T-helper 17 cell (primary cell): ENCODE measurements around the gene RAP1B. TPM values are rescaled to one million over a fixed set of nuclear protein-coding genes. Genes with fewer than 3 reads are reported as not detected.

Experiments
- ATAC-seq: fragments of 150-1000 bp; cut with Tn5 transposase; 2 replicates; pipeline ENCODE4 v1.10.0; 2021; ENCODE audit warnings: mild to moderate bottlenecking, moderate library complexity
- DNase-seq, 3 donors: peaks; one replicate each; pipeline versions ENCODE4 v3.0.0 to v3.0.0-alpha.2; 2020 to 2021
- H3K9me3 ChIP-seq: one replicate; pipeline ENCODE4 v1.7.0; 2013; ENCODE audit warnings: low read length, mild to moderate bottlenecking; ENCODE audit not compliant: control insufficient read depth, poor library complexity, severe bottlenecking
- H3K27ac Mint-ChIP-seq: one replicate; pipeline ENCODE4 v1.8.0; 2022; ENCODE audit warnings: mild to moderate bottlenecking, moderate library complexity, mixed read lengths
- H3K27me3 Mint-ChIP-seq: one replicate; pipeline ENCODE4 v1.8.0; 2022; ENCODE audit warnings: mixed read lengths
- H3K36me3 Mint-ChIP-seq: one replicate; pipeline ENCODE4 v1.8.0; 2022; ENCODE audit warnings: low read depth, mixed read lengths
- H3K4me1 Mint-ChIP-seq: one replicate; pipeline ENCODE4 v1.8.0; 2022; ENCODE audit warnings: mild to moderate bottlenecking, mixed read lengths
- H3K4me3 Mint-ChIP-seq: one replicate; pipeline ENCODE4 v1.8.0; 2022; ENCODE audit warnings: mild to moderate bottlenecking, moderate library complexity, mixed read lengths
- total RNA-seq, 4 donors: library from RNA in 2 of 4; stranded (reverse) in 2 of 4; gene quantifications; one replicate each; pipeline ENCODE4 v1.2.3 and lab custom pipeline; 2022 to 2026

RAP1B gene
- total RNA-seq (100 to 1,000 TPM; 251 to 319 TPM), total RNA-seq (lab: John Stamatoyannopoulos, UW) (111 to 120 reads per million in 2 donors)

DNA sequence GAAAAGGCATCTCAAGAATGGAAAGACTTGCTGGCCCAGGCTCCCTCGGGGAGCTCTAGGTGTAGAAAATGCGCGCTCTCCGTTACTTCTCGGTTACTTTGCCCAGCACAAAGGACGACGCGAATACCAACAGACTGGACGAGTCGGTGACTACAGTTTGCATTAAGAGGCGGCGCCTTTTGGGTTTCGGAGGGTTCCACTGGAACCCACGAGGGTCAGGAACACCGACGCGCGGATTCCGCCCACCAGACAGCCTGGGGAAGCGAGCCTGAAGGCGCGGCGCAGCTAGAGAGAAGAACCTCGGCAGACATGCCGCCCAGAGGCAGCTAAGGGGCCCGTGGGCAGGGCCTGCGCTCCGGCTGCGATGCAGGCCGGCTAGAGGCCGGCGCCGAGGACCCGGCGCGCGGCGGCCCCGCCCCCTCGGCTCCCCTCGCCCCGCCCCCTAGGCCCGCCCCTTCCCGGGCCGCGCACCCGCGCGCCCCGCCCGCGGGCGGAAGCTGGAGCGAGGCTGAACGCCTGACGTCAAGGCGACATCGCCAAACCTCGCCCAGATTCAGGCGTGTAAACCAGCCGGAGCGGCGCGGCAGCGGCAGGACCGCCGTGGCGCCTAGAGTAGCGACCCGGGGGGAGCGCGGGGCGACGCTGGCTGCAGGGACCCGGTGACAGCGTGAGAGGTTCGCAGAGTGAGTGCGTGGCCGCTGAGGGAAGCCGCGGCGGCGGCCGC lies at the start of gene RAP1B:
Gene RAP1B (plus strand): TSS at position 530 of the 724 bp plus-strand sequence. CDS start 37,826 bp downstream, outside the sequence.
- Mint-ChIP-seq H3K36me3 (no peaks in the 10 kb centered on the region), H3K27me3 (no peaks in the 10 kb centered on the region), H3K27ac (peak within 1 kb of the TSS; percentile 97), H3K4me1 (peaks cover 30% of the 10 kb centered on the region), H3K4me3 (peak within 1 kb of the TSS; percentile 97)
- H3K9me3 ChIP-seq = no peaks in the 10 kb centered on the region
- DNase-seq (peak; percentile 86 to 90 (median 86)), ATAC-seq (peak; percentile 87)

DNA sequence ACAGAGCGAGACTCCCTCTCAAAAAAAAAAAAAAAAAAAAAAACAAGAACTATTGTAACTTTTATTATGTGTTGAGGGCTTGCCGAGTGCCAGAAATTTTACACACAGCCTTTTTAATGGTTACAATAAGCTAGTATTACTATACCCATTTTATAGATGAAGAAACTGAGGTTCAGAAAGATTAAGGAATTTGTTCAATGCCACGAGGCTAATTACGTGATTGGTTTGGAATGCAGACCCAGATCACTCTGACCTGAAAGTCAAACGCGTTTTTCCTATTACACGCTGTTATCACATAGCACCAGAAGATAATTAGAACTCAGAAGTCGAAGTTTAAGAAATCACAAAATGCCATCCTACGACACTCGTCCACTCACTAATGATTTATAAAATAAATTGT lies 48.9 kb upstream of the RAP1B start:
- DNase-seq = no peak
- Mint-ChIP-seq H3K27me3 (no peaks in the 10 kb centered on the region), H3K4me3 (no peak overlapping the region), H3K36me3 (no peaks in the 10 kb centered on the region), H3K4me1 (peaks cover 15% of the 10 kb centered on the region), H3K27ac (no peak overlapping the region)
- H3K9me3 ChIP-seq = no peaks in the 10 kb centered on the region
- ATAC-seq = no peak

GRCh38 chr12:68564166-68564565 lies 46.5 kb upstream of the RAP1B start:
- ATAC-seq (no peak), DNase-seq (no peak)
- H3K27me3 Mint-ChIP-seq = no peaks in the 10 kb centered on the region
- peaks cover 19% of the 10 kb centered on the region for H3K4me1 Mint-ChIP-seq
- no peak overlapping the region for H3K4me3 Mint-ChIP-seq
- H3K27ac Mint-ChIP-seq = peak overlapping the region; percentile 5
- H3K36me3 Mint-ChIP-seq = no peaks in the 10 kb centered on the region
- no peaks in the 10 kb centered on the region for H3K9me3 ChIP-seq

DNA sequence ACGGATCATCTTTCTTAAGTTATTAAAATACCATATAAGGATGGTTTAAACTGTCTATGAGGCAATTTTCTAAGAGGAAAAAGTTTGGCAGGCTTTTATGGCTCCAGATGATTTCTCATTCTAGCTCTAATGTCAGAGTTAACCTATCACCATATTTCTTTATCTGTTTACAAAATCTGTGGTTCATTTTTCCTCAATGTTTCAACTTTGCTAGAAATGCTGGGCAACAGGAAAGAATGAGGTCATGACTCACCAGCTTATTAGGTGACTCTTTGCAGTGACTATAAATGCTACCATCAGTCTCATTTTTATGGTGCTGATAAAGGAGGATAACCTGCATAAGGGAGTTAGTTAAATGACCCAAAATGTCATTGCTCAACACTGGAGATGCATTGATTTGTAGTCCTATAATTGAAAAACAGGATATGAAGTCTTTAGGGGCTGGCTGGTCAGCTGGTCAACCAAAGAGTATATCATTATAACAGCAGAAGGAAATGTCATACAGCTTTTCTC lies 45.3 kb upstream of the RAP1B start:
- DNase-seq (no peak), ATAC-seq (peak; percentile 57)
- H3K4me3 Mint-ChIP-seq = no peak overlapping the region
- no peaks in the 10 kb centered on the region for H3K36me3 Mint-ChIP-seq
- no peaks in the 10 kb centered on the region for H3K9me3 ChIP-seq
- H3K27me3 Mint-ChIP-seq = no peaks in the 10 kb centered on the region
- H3K4me1 Mint-ChIP-seq = peaks cover 15% of the 10 kb centered on the region
- H3K27ac Mint-ChIP-seq = no peak overlapping the region

DNA sequence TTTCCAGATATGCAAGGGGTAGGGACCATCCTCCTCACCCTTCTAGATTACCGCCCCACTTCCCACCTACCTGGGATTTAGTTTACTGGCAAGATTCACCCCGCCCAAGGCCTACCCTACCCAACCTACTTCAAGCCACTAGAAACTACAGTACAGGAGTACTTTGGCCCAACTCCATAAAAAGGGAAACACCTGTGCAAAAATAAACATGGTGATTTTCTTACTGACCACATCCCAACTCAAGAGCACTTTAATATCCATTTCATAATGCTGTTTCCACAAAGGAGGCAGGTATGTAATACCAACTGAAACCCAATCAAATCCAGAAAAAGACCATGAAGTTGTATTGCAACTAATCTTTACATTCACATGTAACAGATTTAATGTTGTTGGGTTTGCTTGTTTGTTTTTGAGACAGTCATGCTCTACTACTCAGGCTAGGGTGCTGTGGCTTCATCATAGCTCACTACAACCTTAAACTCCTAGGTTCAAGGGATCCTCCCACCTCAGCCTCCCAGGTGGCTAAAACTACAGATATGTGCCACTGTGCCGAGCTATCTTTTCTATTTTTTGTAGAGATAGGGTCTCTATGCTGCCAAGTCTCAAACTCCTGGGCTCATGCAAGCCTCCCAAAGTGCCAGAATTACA lies 41.7 kb upstream of the RAP1B start:
- H3K36me3 Mint-ChIP-seq = no peaks in the 10 kb centered on the region
- H3K27me3 Mint-ChIP-seq = no peaks in the 10 kb centered on the region
- no peak for ATAC-seq
- H3K27ac Mint-ChIP-seq = no peak overlapping the region
- no peak for DNase-seq
- peaks cover 15% of the 10 kb centered on the region for H3K4me1 Mint-ChIP-seq
- H3K9me3 ChIP-seq = no peaks in the 10 kb centered on the region
- H3K4me3 Mint-ChIP-seq = no peak overlapping the region

- peaks cover 6% of the 10 kb centered on the region for H3K4me1 Mint-ChIP-seq
- no peak overlapping the region for H3K4me3 Mint-ChIP-seq
- H3K36me3 Mint-ChIP-seq = no peaks in the 10 kb centered on the region
- no peak for ATAC-seq
- no peak for DNase-seq
- H3K27me3 Mint-ChIP-seq = no peaks in the 10 kb centered on the region
- H3K9me3 ChIP-seq = no peaks in the 10 kb centered on the region
- no peak overlapping the region for H3K27ac Mint-ChIP-seq
Observed at GRCh38 chr12:68572661-68573060, 38.0 kb upstream of the RAP1B start.

DNA sequence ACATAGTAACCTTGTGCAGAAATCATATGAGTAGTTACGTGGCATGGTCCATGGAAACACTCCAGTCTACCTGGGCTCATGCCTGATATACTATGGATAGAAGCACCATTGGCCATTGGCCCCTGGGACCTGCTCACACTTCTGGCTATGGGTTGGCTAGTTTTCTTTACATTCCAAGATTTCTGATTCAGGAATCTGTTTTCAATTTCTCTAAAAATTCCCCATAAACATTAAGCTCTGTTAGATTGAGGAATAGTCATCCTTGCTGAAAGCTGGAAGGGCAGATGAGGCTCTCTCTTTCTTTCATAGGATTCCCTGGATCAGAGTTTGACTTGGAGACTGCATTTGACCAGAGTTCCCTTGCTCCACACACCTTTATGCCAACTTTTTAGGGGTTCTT lies 37.3 kb upstream of the RAP1B start:
- Mint-ChIP-seq H3K4me3 (no peak overlapping the region), H3K27me3 (no peaks in the 10 kb centered on the region), H3K27ac (no peak overlapping the region), H3K4me1 (peaks cover 8% of the 10 kb centered on the region), H3K36me3 (no peaks in the 10 kb centered on the region)
- no peaks in the 10 kb centered on the region for H3K9me3 ChIP-seq
- ATAC-seq (no peak), DNase-seq (no peak)

GRCh38 chr12:68577949-68578348 lies 32.8 kb upstream of the RAP1B start:
- Mint-ChIP-seq H3K4me3 (no peak overlapping the region), H3K27ac (no peak overlapping the region)
- no peak for ATAC-seq

GRCh38 chr12:68578765-68579164 lies 31.9 kb upstream of the RAP1B start:
- Mint-ChIP-seq H3K4me3 (no peak overlapping the region), H3K4me1 (peaks cover 5% of the 10 kb centered on the region), H3K27ac (no peak overlapping the region)

More at GRCh38 chr12:68577949-68578348, 32.8 kb upstream of the RAP1B start:
- no peak for DNase-seq
- Mint-ChIP-seq H3K36me3 (no peaks in the 10 kb centered on the region), H3K27me3 (no peaks in the 10 kb centered on the region), H3K4me1 (peaks cover 5% of the 10 kb centered on the region)
- H3K9me3 ChIP-seq = no peaks in the 10 kb centered on the region

DNA sequence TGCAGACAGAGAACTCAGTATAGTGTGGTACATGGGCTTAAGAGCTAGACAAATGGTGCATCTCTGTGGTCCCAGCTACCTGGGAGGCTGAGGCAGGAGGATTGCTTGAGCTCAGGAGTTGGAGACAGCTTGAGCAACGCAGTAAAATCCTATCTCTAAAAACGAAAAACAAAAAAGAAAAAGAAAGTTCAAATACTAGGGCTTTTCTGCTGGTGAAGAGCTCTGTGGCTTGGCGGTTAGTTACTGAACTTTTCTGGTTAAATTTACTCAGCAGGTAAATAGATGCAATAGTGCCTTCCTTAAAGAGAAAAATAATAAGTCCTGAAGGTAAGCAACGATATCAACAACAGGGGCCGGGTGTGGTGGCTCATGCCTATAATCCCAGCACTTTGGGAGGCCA lies 31.4 kb upstream of the RAP1B start:
- ATAC-seq (no peak), DNase-seq (no peak)
- H3K27me3 Mint-ChIP-seq = no peaks in the 10 kb centered on the region
- no peaks in the 10 kb centered on the region for H3K9me3 ChIP-seq
- peaks cover 5% of the 10 kb centered on the region for H3K4me1 Mint-ChIP-seq
- H3K27ac Mint-ChIP-seq = no peak overlapping the region
- H3K4me3 Mint-ChIP-seq = no peak overlapping the region
- no peaks in the 10 kb centered on the region for H3K36me3 Mint-ChIP-seq

More at GRCh38 chr12:68578765-68579164, 31.9 kb upstream of the RAP1B start:
- H3K9me3 ChIP-seq = no peaks in the 10 kb centered on the region
- ATAC-seq = no peak
- no peak for DNase-seq
- Mint-ChIP-seq H3K27me3 (no peaks in the 10 kb centered on the region), H3K36me3 (no peaks in the 10 kb centered on the region)

DNA sequence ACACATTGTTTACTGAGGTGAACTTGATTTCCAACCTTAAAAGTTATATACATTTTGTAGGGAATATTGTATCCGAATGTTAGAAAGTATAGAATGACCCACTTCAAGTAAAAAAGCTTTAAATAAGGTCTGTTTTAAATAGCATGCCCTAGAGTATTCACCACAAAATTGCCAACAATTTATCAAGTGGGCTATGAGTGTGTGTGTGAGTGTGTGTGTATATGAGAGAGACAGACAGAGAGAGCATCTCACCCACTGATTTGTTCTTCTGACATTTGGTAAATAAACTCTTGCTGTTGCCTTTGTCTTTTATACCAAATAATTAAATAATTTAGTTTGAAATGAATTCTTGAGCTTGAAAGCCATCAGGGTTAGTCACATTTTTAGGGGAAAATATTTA lies 29.8 kb upstream of the RAP1B start:
- H3K9me3 ChIP-seq = no peaks in the 10 kb centered on the region
- Mint-ChIP-seq H3K27me3 (no peaks in the 10 kb centered on the region), H3K4me3 (no peak overlapping the region), H3K27ac (no peak overlapping the region), H3K36me3 (no peaks in the 10 kb centered on the region), H3K4me1 (peaks cover 6% of the 10 kb centered on the region)
- ATAC-seq = no peak
- DNase-seq = no peak

- Mint-ChIP-seq H3K36me3 (no peaks in the 10 kb centered on the region), H3K27me3 (no peaks in the 10 kb centered on the region), H3K27ac (no peak overlapping the region), H3K4me3 (no peak overlapping the region), H3K4me1 (peaks cover 7% of the 10 kb centered on the region)
- H3K9me3 ChIP-seq = no peaks in the 10 kb centered on the region
- ATAC-seq = no peak
- no peak for DNase-seq
Observed at GRCh38 chr12:68581926-68582325, 28.8 kb upstream of the RAP1B start.

DNA sequence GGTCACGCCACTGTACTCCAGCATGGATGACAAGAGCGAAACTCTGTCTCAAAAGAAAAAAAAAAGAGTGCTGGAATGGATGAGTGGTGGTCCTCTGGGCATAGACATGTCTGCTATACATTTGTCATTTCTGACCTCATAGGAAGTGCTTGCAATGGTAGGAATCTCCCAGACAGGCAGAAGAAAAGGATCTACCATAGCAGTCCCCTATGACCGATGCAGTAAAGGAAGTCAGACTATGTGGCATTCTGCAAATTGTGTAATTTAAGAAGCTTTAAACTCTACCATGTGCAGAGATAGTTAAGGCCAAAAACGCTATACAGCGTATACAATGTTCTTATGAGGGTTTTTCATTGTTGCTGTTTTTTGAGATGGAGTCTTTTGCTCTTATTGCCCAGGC lies 24.7 kb upstream of the RAP1B start:
- peaks cover 16% of the 10 kb centered on the region for H3K4me1 Mint-ChIP-seq

More for the DNA sequence above, 24.7 kb upstream of the RAP1B start:
- H3K4me3 Mint-ChIP-seq = no peak overlapping the region
- no peaks in the 10 kb centered on the region for H3K9me3 ChIP-seq
- ATAC-seq (no peak), DNase-seq (no peak)
- H3K27me3 Mint-ChIP-seq = no peaks in the 10 kb centered on the region
- peak overlapping the region; percentile 68 for H3K27ac Mint-ChIP-seq
- no peaks in the 10 kb centered on the region for H3K36me3 Mint-ChIP-seq
